Sigmoid colon (tissue), 7 donors: ENCODE data around the gene PPME1. TPM values are rescaled to one million over a fixed set of nuclear protein-coding genes. Genes with fewer than 3 reads are reported as not detected.

Source experiments
- DNase-seq: peaks from one replicate; pipeline ENCODE4 v3.0.0-alpha.2; 2019
- H3K27ac ChIP-seq, 4 donors: fragments of 200-600 bp; sonication (generic); one replicate each; pipeline ENCODE4 v1.5.1; 2016 to 2019; ENCODE audit warnings: mild to moderate bottlenecking in 1 of 4
- H3K27me3 ChIP-seq, 3 donors: fragments of 200-600 bp; sonication (generic); one replicate each; pipeline ENCODE4 v1.5.1; 2019; ENCODE audit warnings: mild to moderate bottlenecking in 1 of 3
- H3K36me3 ChIP-seq, 4 donors: fragments of 200-600 bp; sonication (generic); one replicate each; pipeline ENCODE4 v1.5.1; 2016 to 2019
- H3K4me1 ChIP-seq, 4 donors: fragments of 200-600 bp; sonication (generic); one replicate each; pipeline ENCODE4 v1.5.1; 2017 to 2019
- H3K4me3 ChIP-seq, 4 donors: fragments of 200-600 bp; sonication (generic); one replicate each; pipeline ENCODE4 v1.5.1; 2017 to 2019; ENCODE audit warnings: mild to moderate bottlenecking in 2 of 4, moderate library complexity in 1 of 4
- H3K9me3 ChIP-seq, 4 donors: fragments of 200-600 bp in 3 of 4; sonication (generic) in 3 of 4; one replicate each; pipeline versions ENCODE4 v1.5.1 to v1.6.1; 2013 to 2019
- CTCF ChIP-seq, 4 experiments: fragments of 450-650 bp in 3 of 4; fragments of 200-600 bp in 1 of 4; IDR thresholded peaks; one replicate each; pipeline ENCODE4 v1.5.1; 2016 to 2019; ENCODE audit warnings: antibody characterized with exemption in 4 of 4, mild to moderate bottlenecking in 3 of 4, moderate library complexity in 2 of 4
- EP300 ChIP-seq, 4 donors: sonication (generic); formaldehyde crosslinking; IDR thresholded peaks; one replicate each; pipeline ENCODE4 v1.6.1; 2017; ENCODE audit warnings: antibody characterized with exemption in 4 of 4
- POLR2A ChIP-seq, 2 donors: fragments of 450-650 bp; IDR thresholded peaks; one replicate each; pipeline ENCODE4 v1.6.1; 2016; ENCODE audit warnings: antibody characterized with exemption in 2 of 2, mild to moderate bottlenecking in 2 of 2, moderate library complexity in 2 of 2
- POLR2AphosphoS5 ChIP-seq, 4 donors: sonication (generic); formaldehyde crosslinking; IDR thresholded peaks; one replicate each; pipeline ENCODE4 v1.6.1; 2017; ENCODE audit warnings: antibody characterized with exemption in 4 of 4
- WGBS, 2 donors: extraction: QIAGEN DNeasy Blood & Tissue Kit; methylation state at CpG; one replicate each; pipeline ENCODE4 v1.1.7; 2013; 5-methylcytosine and 5-hydroxymethylcytosine counted together
- intact Hi-C: fragments of 100-400 bp; cut with DNase I; formaldehyde crosslinking; loops from one replicate; pipeline ENCODE4 v1.15.1; 2023
- polyA plus RNA-seq, 3 donors: library from polyadenylated mRNA; stranded (reverse); fragments of 200-250 nt; gene quantifications; one replicate each; pipeline ENCODE4 v1.2.3, GENCODE V29; 2013
- total RNA-seq, 4 donors: library from RNA; depleted of rRNA; stranded (reverse); fragments of >200 nt; gene quantifications; one replicate each; pipeline ENCODE4 v1.1.0, GENCODE V29; 2016
- donor health status: healthy with polysubstance abuse.
- donor health status: Bipolar disorder and iron deficiency.
- donor health status: healthy.

The PPME1 gene
- total and polyA plus RNA-seq, 7 donors = 10.8 to 22.7 (median 19.3) TPM

- no peak for DNase-seq
- Histone ChIP-seq H3K27me3 (no peaks in the 10 kb centered on the region), H3K27ac (no peak overlapping the region), H3K4me3 (no peak overlapping the region), H3K36me3 (peaks cover 0 to 10% (median 0%) of the 10 kb centered on the region in 4 donors), H3K4me1 (peaks cover 0 to 5% (median 0%) of the 10 kb centered on the region in 4 donors), H3K9me3 (no peaks in the 10 kb centered on the region)
- 71 to 92% methylated on average over 1 of the region's 1 CpG for WGBS, 2 donors
- intact Hi-C loops = no loop called here
- TF ChIP-seq EP300 (IDR thresholded peaks at IDR 0.05) (no peak), POLR2A (IDR thresholded peaks at IDR 0.05) (no peak), CTCF (IDR thresholded peaks at IDR 0.05) (no peak), POLR2AphosphoS5 (IDR thresholded peaks at IDR 0.05) (no peak)
Measured at GRCh38 chr11:74157169-74157568, 13.9 kb upstream of the PPME1 start.

GRCh38 chr11:74159642-74160041 lies 11.4 kb upstream of the PPME1 start:
- Histone ChIP-seq H3K4me1 (peaks cover 0 to 3% (median 0%) of the 10 kb centered on the region in 4 donors), H3K4me3 (no peak overlapping the region), H3K36me3 (peaks cover 0 to 28% (median 4%) of the 10 kb centered on the region in 4 donors), H3K27ac (no peak overlapping the region), H3K9me3 (no peaks in the 10 kb centered on the region), H3K27me3 (no peaks in the 10 kb centered on the region)
- no peak for DNase-seq
- TF ChIP-seq CTCF (IDR thresholded peaks at IDR 0.05) = no peak
- no peak for TF ChIP-seq EP300 (IDR thresholded peaks at IDR 0.05)
- no peak for TF ChIP-seq POLR2A (IDR thresholded peaks at IDR 0.05)
- no peak for TF ChIP-seq POLR2AphosphoS5 (IDR thresholded peaks at IDR 0.05)
- intact Hi-C loops = no loop called here

- Histone ChIP-seq H3K36me3 (peaks cover 0 to 60% (median 8%) of the 10 kb centered on the region in 4 donors), H3K27me3 (no peaks in the 10 kb centered on the region), H3K4me1 (no peaks in the 10 kb centered on the region), H3K4me3 (no peak overlapping the region), H3K9me3 (no peaks in the 10 kb centered on the region), H3K27ac (no peak overlapping the region)
- DNase-seq = no peak
- WGBS, 2 donors = 95% methylated on average over 2 of the region's 2 CpGs
- intact Hi-C loops = no loop called here
- TF ChIP-seq CTCF (IDR thresholded peaks at IDR 0.05) (no peak), EP300 (IDR thresholded peaks at IDR 0.05) (no peak), POLR2A (IDR thresholded peaks at IDR 0.05) (no peak), POLR2AphosphoS5 (IDR thresholded peaks at IDR 0.05) (no peak)
Measured at GRCh38 chr11:74162681-74163467, 8.2 kb upstream of the PPME1 start.

GRCh38 chr11:74168838-74169237 lies 2.3 kb upstream of the PPME1 start:
- no peaks in the 10 kb centered on the region for H3K9me3 ChIP-seq
- TF ChIP-seq EP300 (IDR thresholded peaks at IDR 0.05) (no peak), POLR2A (IDR thresholded peaks at IDR 0.05) (no peak)
- DNase-seq = no peak
- intact Hi-C loops = no loop called here
- H3K36me3 ChIP-seq = peaks cover 0 to 46% (median 10%) of the 10 kb centered on the region in 4 donors
- H3K4me1 ChIP-seq = peaks cover 0 to 36% (median 30%) of the 10 kb centered on the region in 4 donors
- no peaks in the 10 kb centered on the region for H3K27me3 ChIP-seq
- H3K27ac ChIP-seq = no peak overlapping the region
- H3K4me3 ChIP-seq = no peak overlapping the region
- WGBS, 2 donors = 63 to 80% methylated on average over 3 of the region's 3 CpGs

- peaks cover 0 to 36% (median 5%) of the 10 kb centered on the region in 4 donors for H3K36me3 ChIP-seq
- TF ChIP-seq POLR2A (IDR thresholded peaks at IDR 0.05) (no peak), POLR2AphosphoS5 (IDR thresholded peaks at IDR 0.05) (no peak), CTCF (IDR thresholded peaks at IDR 0.05) (no peak), EP300 (IDR thresholded peaks at IDR 0.05) (no peak)
- H3K9me3 ChIP-seq = no peaks in the 10 kb centered on the region
- intact Hi-C loops = loop anchor here (2.0 to 5.0 kb wide), 2 partner anchors 31 to 188 kb away; partner anchors contain the start of gene UCP2
- DNase-seq = no peak
- H3K4me1 ChIP-seq = peaks cover 0 to 39% (median 30%) of the 10 kb centered on the region in 4 donors
- 7 to 11% methylated on average over 9 of the region's 9 CpGs for whole genome bisulfite sequencing, 2 donors
- H3K27me3 ChIP-seq = no peaks in the 10 kb centered on the region
- peak overlapping the region; percentile 86 to 94 (median 92) for H3K27ac ChIP-seq
- peak overlapping the region; percentile 52 to 80 (median 70) for H3K4me3 ChIP-seq
Measured at GRCh38 chr11:74169738-74170458, 1.2 kb upstream of the PPME1 start.
